GM12892 (cell line): ENCODE measurements around the gene FSTL4.

ENCODE experiments used
- POLR2A ChIP-seq: IDR thresholded peaks from 2 replicates; pipeline ENCODE4 v1.6.1; 2011; ENCODE audit warnings: low read depth, low read length, control low read depth
- POLR2AphosphoS5 ChIP-seq: IDR thresholded peaks from 2 replicates; pipeline ENCODE4 v1.6.1; 2011; ENCODE audit warnings: low read depth, low read length, control low read depth
- TAF1 ChIP-seq: IDR thresholded peaks from 2 replicates; pipeline ENCODE4 v1.6.1; 2011; ENCODE audit warnings: low read depth, mild to moderate bottlenecking, control low read depth, low read length, borderline replicate concordance

DNA sequence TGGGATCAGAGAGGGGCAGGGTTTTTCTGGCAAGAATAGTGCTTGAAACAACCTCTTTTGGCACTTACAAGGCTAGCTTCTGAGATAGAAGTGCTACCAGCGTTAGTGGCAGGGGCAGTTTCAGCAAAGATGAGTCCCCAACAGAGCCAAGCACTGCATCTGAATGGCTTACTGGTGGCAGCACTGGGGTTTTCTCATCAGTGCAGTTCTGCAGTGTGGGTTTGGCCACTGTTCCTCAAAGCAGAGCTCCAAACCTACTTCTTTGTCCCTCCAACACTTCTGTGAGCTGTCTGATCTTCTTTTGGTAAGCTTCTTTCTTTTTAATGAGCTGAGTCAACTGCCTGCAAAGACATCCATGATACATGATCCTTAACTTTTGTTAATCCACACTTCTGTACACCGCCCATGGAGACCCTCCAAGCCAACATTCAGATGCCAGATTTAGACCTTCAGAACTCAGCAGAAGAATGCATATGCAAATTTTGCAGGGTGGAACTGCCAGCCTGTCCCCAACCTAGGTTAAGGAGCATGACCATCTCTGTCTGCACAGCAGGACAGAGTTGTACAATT lies 29.9 kb upstream of the FSTL4 start:
- TF ChIP-seq TAF1 (no peak), POLR2A (no peak), POLR2AphosphoS5 (no peak)
